GM19240 (cell line): ENCODE results near the gene TIFAB.

Experiments used
- DNase-seq: peaks from one replicate; pipeline ENCODE4 v3.0.0; 2011; ENCODE audit warnings: low spot score; ENCODE audit not compliant: insufficient read length

The TIFAB gene

GRCh38 chr5:135428586-135428985 lies 23.6 kb downstream of the TIFAB start:
- DNase-seq: no peak

GRCh38 chr5:135426102-135427082 lies 25.8 kb downstream of the TIFAB start:
- DNase-seq: peak; percentile 28

GRCh38 chr5:135425641-135426040 lies 26.5 kb downstream of the TIFAB start:
- no peak for DNase-seq

- no peak for DNase-seq
Measured at GRCh38 chr5:135423846-135424168, 28.3 kb downstream of the TIFAB start.

DNA sequence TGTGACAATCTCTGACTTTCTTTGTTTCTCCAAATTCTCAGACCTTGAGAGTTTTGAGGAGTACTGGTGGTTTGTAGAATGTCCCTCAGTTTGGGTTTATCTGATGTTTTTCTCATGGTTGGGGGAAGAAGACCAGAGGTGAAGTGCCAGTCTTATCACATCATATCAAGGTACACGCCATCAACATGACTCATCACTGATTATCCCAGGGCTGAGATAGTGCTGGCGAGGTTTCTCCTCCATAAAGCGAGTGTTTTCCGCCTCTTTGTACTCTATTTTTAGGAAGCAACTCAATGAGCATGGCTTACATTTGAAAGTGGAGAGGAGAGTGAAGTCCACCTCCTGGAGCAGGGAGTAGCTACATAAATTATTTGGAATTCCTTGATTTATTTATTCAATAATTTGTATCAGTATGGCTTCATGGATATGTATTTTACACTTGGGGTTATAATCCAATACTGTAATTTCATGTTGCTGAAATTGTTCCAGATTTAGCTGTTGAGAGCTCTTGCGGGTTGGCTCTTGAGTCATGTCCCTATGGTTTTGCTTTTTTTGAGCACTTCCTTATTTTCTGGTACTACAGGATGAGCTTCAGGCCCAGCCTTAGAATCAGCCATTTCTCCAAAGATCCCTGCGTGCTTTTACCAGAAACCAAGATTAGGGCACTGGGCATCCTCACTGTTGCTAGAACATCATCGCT lies 28.9 kb downstream of the TIFAB start:
- no peak for DNase-seq

- DNase-seq: no peak
Measured at GRCh38 chr5:135422419-135422818, 29.7 kb downstream of the TIFAB start.

DNA sequence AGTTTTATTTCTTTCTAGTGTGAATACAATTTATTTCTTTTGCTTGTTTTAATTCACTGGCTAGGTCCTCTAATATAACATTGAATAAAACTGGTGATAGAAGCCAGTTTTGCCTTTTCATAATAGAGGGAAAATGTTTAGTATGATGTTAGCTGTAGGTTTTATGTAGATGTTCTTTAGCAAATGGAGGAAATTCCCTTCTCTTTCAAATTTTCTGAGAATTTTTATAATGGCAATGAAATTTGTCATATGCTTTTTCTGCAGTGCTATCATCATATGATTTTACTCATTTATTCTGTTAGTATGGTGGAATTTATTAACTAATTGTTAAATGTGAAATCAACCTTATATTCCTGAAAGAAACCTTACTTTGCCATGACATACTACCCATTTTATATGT lies 35.1 kb downstream of the TIFAB start:
- DNase-seq: no peak

- no peak for DNase-seq
Measured at GRCh38 chr5:135405082-135405481, 47.1 kb downstream of the TIFAB start.

GRCh38 chr5:135402031-135402430 lies 50.1 kb downstream of the TIFAB start:
- DNase-seq: no peak

- DNase-seq: no peak
Measured at GRCh38 chr5:135400866-135401265, 51.3 kb downstream of the TIFAB start.

GRCh38 chr5:135399794-135400542 lies 52.2 kb downstream of the TIFAB start:
- DNase-seq: no peak

- DNase-seq: peak; percentile 79
Measured at GRCh38 chr5:135398855-135399793, 53.0 kb downstream of the TIFAB start, which contains the start of gene MACROH2A1. Gene MACROH2A1, minus strand, starts transcription at chr5:135399231. Its CDS starts 10,138 bp downstream, at chr5:135389093.

- DNase-seq: no peak
Measured at GRCh38 chr5:135398160-135398854, 53.8 kb downstream of the TIFAB start.
